ENCODE results near the gene OR6N1.

DNA sequence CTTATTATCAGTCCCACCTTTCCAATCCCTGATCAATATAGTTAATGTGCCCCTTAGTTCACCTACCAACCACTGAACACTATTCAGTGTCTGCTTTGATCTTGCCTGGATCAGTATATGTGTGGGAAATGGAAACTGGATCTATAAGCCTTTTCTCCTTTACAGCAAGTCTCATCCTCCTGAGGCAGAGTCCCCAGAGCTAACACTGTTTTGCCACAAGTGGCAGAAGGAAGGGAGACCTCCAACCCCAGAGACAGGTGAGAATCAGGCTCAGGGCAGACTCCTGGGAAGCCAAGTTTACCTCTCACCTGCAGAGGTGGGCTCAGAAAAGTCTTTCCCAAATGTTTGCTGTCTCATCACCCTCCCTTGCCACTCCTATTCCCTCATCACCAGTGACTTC, 9.1 kb upstream of the OR6N1 start, which contains the start of gene OR6N2:
- TF ChIP-seq TCF7L2 (IDR thresholded peaks at IDR 0.05; ENCODE audit: low read depth, low read length), result no peak
- no peak for TF ChIP-seq HNRNPLL (IDR thresholded peaks at IDR 0.05; ENCODE audit: low read depth, low read length, poor library complexity, severe bottlenecking)
- TF ChIP-seq GABPA (tag; conservative IDR thresholded peaks at IDR 0.05; ENCODE audit: low read depth), result no peak
- no peak for TF ChIP-seq GATA2 (CRISPR knock-in tag; IDR thresholded peaks at IDR 0.05)
- TF ChIP-seq, protein P1, sequence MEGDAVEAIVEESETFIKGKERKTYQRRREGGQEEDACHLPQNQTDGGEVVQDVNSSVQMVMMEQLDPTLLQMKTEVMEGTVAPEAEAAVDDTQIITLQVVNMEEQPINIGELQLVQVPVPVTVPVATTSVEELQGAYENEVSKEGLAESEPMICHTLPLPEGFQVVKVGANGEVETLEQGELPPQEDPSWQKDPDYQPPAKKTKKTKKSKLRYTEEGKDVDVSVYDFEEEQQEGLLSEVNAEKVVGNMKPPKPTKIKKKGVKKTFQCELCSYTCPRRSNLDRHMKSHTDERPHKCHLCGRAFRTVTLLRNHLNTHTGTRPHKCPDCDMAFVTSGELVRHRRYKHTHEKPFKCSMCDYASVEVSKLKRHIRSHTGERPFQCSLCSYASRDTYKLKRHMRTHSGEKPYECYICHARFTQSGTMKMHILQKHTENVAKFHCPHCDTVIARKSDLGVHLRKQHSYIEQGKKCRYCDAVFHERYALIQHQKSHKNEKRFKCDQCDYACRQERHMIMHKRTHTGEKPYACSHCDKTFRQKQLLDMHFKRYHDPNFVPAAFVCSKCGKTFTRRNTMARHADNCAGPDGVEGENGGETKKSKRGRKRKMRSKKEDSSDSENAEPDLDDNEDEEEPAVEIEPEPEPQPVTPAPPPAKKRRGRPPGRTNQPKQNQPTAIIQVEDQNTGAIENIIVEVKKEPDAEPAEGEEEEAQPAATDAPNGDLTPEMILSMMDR (IDR thresholded peaks at IDR 0.05 in 2 of 3, conservative IDR thresholded peaks at IDR 0.05 in 1 of 3; ENCODE audit: insufficient read depth in 2 of 3, low read depth in 1 of 3, low read length in 3 of 3), result no peak
- no peak for TF ChIP-seq COPS2 (conservative IDR thresholded peaks at IDR 0.05)
- TF ChIP-seq CEBPG (CRISPR knock-in tag; IDR thresholded peaks at IDR 0.05), result no peak
- no peak for TF ChIP-seq CEBPG (tag; conservative IDR thresholded peaks at IDR 0.05 in 1 of 2, IDR thresholded peaks at IDR 0.05 in 1 of 2)
- TF ChIP-seq HCFC1 (IDR thresholded peaks at IDR 0.05; ENCODE audit: low read depth, low read length), result no peak
- TF ChIP-seq ZNF174 (CRISPR knock-in tag; IDR thresholded peaks at IDR 0.05), result no peak
- TF ChIP-seq SRF (CRISPR knock-in tag; IDR thresholded peaks at IDR 0.05), result no peak
- TF ChIP-seq STAT5B (CRISPR knock-in tag; IDR thresholded peaks at IDR 0.05), result no peak
- no peak for TF ChIP-seq TEAD4 (IDR thresholded peaks at IDR 0.05; ENCODE audit: low read length)
- no peak for TF ChIP-seq TEAD4 (CRISPR knock-in tag; IDR thresholded peaks at IDR 0.05; ENCODE audit: borderline replicate concordance)

Measured in K562 (cell line).